ENCODE results near the gene PYGB.

PYGB gene

GRCh38 chr20:25247956-25248785 lies at the start of gene PYGB:
TSS of gene PYGB (plus strand) at chr20:25248085. CDS start at chr20:25248179, 94 bp downstream.
- in situ Hi-C loops (cut with HindIII; ENCODE audit: low pct_unique_long_range_greater_than_20kb, low sequenced_read_pairs) = no loop called here
- DNase-seq (ENCODE audit: low read depth in 1 of 2, low spot score in 1 of 2) = peak; percentile 77 to 95
- no peak for TF ChIP-seq JUND (IDR thresholded peaks at IDR 0.05; ENCODE audit: low read depth)

- no peak for DNase-seq (ENCODE audit: low read depth in 1 of 2, low spot score in 1 of 2)
- no peak for TF ChIP-seq JUND (IDR thresholded peaks at IDR 0.05; ENCODE audit: low read depth)
- in situ Hi-C loops (cut with HindIII; ENCODE audit: low pct_unique_long_range_greater_than_20kb, low sequenced_read_pairs) = no loop called here
These were observed 49.1 kb upstream of the PYGB start for GRCh38 chr20:25198663-25199383.

DNA sequence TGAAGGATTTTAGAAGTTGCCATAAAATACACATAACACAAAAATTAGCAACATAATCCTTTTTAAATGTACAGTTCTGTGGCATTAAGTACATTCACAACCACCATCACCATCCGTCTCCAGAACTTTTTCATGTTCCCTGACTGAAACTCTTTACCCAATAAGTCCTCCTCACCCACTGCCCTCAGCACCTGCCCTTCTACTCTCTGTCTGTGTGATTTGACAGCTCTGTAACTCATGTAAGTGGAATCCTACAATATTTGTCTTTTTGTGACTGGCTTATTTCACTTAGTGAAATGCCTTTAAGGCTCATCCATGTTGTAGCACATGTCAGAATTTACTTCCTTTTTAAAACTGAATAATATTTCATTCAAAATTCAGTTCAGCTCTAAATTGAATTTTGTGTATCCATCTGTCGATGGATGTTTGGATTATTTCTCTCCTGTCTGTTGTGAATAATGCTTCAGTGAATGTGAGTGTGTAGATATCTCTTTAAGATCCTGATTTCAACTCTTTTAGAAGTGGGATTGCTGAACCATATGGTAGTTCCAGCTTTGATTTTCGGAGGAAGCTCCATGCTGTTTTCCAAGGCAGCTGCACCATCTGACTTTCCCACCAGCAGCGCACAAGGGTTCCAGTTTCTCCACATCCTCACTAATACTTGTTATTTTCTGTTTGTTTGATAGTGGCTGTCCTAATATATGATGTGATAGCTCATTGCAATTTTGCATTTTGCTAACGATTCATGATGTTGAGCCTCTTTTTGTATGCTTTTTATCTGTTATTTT lies 48.2 kb upstream of the PYGB start:
- no peak for DNase-seq (ENCODE audit: low read depth in 1 of 2, low spot score in 1 of 2)

GRCh38 chr20:25203089-25203488 lies 44.8 kb upstream of the PYGB start:
- in situ Hi-C loops (cut with HindIII; ENCODE audit: low pct_unique_long_range_greater_than_20kb, low sequenced_read_pairs) = no loop called here
- TF ChIP-seq JUND (IDR thresholded peaks at IDR 0.05; ENCODE audit: low read depth) = no peak
- DNase-seq (ENCODE audit: low read depth in 1 of 2, low spot score in 1 of 2) = no peak

More for the DNA sequence above, 48.2 kb upstream of the PYGB start:
- TF ChIP-seq JUND (IDR thresholded peaks at IDR 0.05; ENCODE audit: low read depth) = no peak
- in situ Hi-C loops (cut with HindIII; ENCODE audit: low pct_unique_long_range_greater_than_20kb, low sequenced_read_pairs) = no loop called here

- TF ChIP-seq JUND (IDR thresholded peaks at IDR 0.05; ENCODE audit: low read depth) = no peak
These were observed 44.0 kb upstream of the PYGB start for GRCh38 chr20:25203871-25204320.

DNA sequence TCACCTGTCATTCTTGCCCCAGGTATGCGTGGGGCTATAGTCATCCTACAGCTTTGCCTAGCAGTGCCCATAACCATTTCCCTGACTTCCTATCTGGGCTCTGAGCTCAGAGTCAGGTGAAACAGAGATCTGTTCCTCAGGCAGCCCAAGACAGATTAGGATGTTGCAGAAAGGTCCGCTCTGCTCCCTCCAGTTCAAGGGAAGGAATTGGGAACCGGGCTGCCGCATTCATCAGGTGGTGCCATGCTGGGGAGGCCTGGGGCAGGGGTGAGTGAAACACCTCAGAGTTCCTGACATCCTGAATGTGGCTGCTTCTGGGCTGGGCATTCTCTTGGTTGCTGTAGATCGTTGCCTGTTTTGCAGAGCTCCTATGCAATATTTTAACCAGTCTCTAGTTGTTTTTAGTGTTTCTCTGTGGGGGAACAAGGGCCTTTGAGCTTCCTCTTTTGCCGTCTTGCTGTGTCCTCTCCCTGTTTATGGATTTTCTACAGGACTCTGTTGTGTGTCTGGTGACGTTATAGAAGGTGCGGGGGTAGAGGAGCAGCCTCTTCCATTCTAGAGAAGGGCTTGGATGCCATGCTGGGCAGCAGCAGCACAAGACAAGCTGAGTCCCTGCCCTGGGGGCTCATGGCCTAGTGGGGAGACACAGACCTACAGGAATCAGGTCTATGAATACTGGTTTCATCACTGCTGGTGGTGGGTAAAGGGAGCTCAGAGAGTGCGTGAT lies 43.2 kb upstream of the PYGB start:
- in situ Hi-C loops (cut with HindIII; ENCODE audit: low pct_unique_long_range_greater_than_20kb, low sequenced_read_pairs) = no loop called here
- DNase-seq (ENCODE audit: low read depth in 1 of 2, low spot score in 1 of 2) = no peak
- no peak for TF ChIP-seq JUND (IDR thresholded peaks at IDR 0.05; ENCODE audit: low read depth)

More at GRCh38 chr20:25203871-25204320, 44.0 kb upstream of the PYGB start:
- no peak for DNase-seq (ENCODE audit: low read depth in 1 of 2, low spot score in 1 of 2)
- in situ Hi-C loops (cut with HindIII; ENCODE audit: low pct_unique_long_range_greater_than_20kb, low sequenced_read_pairs) = no loop called here

GRCh38 chr20:25205277-25206062 lies 42.4 kb upstream of the PYGB start:
- TF ChIP-seq JUND (IDR thresholded peaks at IDR 0.05; ENCODE audit: low read depth) = no peak
- in situ Hi-C loops (cut with HindIII; ENCODE audit: low pct_unique_long_range_greater_than_20kb, low sequenced_read_pairs) = no loop called here
- no peak for DNase-seq (ENCODE audit: low read depth in 1 of 2, low spot score in 1 of 2)

- DNase-seq (ENCODE audit: low read depth in 1 of 2, low spot score in 1 of 2) = no peak
- no peak for TF ChIP-seq JUND (IDR thresholded peaks at IDR 0.05; ENCODE audit: low read depth)
- in situ Hi-C loops (cut with HindIII; ENCODE audit: low pct_unique_long_range_greater_than_20kb, low sequenced_read_pairs) = no loop called here
These were observed 41.9 kb upstream of the PYGB start for GRCh38 chr20:25206063-25206403.

- TF ChIP-seq JUND (IDR thresholded peaks at IDR 0.05; ENCODE audit: low read depth) = no peak
- in situ Hi-C loops (cut with HindIII; ENCODE audit: low pct_unique_long_range_greater_than_20kb, low sequenced_read_pairs) = no loop called here
- no peak for DNase-seq (ENCODE audit: low read depth in 1 of 2, low spot score in 1 of 2)
These were observed 41.3 kb upstream of the PYGB start for GRCh38 chr20:25206548-25206947.

DNA sequence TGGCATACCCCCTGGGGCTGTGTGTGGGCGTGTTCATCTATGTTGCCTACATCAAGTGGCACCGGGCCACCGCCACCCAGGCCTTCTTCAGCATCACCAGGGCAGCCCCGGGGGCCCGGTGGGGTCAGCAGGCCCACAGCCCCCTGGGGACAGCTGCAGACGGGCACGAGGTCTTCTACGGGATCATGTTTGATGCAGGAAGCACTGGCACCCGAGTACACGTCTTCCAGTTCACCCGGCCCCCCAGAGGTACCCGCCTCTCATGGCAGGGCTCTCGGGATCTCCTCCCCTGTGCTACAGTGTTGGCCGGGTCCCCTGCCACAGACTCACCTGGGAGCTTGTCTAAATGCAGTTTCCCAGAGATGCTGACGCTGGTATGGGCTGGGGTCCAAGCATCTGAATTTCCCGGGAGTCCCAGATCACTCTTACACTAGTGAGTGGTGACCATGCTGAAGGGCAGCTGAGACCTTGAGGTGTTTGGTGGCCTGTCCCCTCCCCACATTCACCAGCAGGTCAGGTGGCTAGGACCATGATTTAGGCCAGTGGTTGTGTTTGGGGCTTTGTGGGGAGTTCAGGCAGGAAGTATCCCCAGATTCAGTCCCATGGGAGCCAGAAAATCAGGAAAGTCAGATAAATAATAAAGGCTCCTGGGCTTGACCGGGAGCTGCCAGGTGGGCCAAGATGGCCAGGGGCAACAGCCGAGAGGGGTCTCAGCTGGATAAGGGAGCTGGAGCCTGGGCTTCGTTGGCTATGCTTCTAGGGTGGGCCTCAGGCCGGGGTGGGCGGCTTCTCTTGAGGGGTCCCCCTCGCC lies 40.5 kb upstream of the PYGB start:
- no peak for DNase-seq (ENCODE audit: low read depth in 1 of 2, low spot score in 1 of 2)
- in situ Hi-C loops (cut with HindIII; ENCODE audit: low pct_unique_long_range_greater_than_20kb, low sequenced_read_pairs) = no loop called here
- TF ChIP-seq JUND (IDR thresholded peaks at IDR 0.05; ENCODE audit: low read depth) = no peak

Measured in T47D (cell line).